ENCODE results near the gene ATP2B3.

- TF ChIP-seq POLR2A (IDR thresholded peaks at IDR 0.05; ENCODE audit: low read depth) (no peak), CTCF (IDR thresholded peaks at IDR 0.05) (no peak)
These were observed 8.6 kb downstream of the ATP2B3 start for GRCh38 chrX:153526042-153526441.
